Neural progenitor cell (in vitro differentiated cells): ENCODE data around the gene LDB2. TPM values are rescaled to one million over a fixed set of nuclear protein-coding genes. Genes with fewer than 3 reads are reported as not detected.

Source experiments
- DNase-seq: peaks from one replicate; pipeline ENCODE4 v3.0.0-alpha.2; 2016; ENCODE audit warnings: low spot score
- H2AFZ ChIP-seq: fragments of 200-600 bp; sonication (generic); replicated peaks from 2 replicates; pipeline ENCODE4 v1.6.1; 2016; ENCODE audit warnings: antibody characterized with exemption
- H3F3A ChIP-seq: fragments of 200-600 bp; sonication (generic); 2 replicates; pipeline ENCODE4 v1.6.1; 2016; ENCODE audit warnings: antibody characterized with exemption, low read depth
- H3K27ac ChIP-seq: fragments of 200-600 bp; sonication (generic); 2 replicates; pipeline ENCODE4 v1.5.1; 2016; ENCODE audit warnings: mild to moderate bottlenecking
- H3K27me3 ChIP-seq: fragments of 200-600 bp; sonication (generic); 2 replicates; pipeline ENCODE4 v1.6.1; 2016; ENCODE audit warnings: mild to moderate bottlenecking, moderate library complexity
- H3K36me3 ChIP-seq: fragments of 200-600 bp; sonication (generic); 2 replicates; pipeline ENCODE4 v1.5.1; 2016
- H3K4me1 ChIP-seq: fragments of 200-600 bp; sonication (generic); 2 replicates; pipeline ENCODE4 v1.6.1; 2016; ENCODE audit warnings: mixed run types
- H3K4me2 ChIP-seq: fragments of 200-600 bp; sonication (generic); 2 replicates; pipeline ENCODE4 v1.6.1; 2016
- H3K4me3 ChIP-seq: fragments of 200-600 bp; sonication (generic); 2 replicates; pipeline ENCODE4 v1.5.1; 2016
- H3K79me2 ChIP-seq: fragments of 200-600 bp; sonication (generic); 2 replicates; pipeline ENCODE4 v1.6.1; 2016; ENCODE audit warnings: low read depth
- H3K9ac ChIP-seq: fragments of 200-600 bp; sonication (generic); 2 replicates; pipeline ENCODE4 v1.6.1; 2016
- H3K9me3 ChIP-seq: fragments of 200-600 bp; sonication (generic); 2 replicates; pipeline ENCODE4 v1.5.1; 2016; ENCODE audit warnings: low read depth
- H4K20me1 ChIP-seq: fragments of 200-600 bp; sonication (generic); 2 replicates; pipeline ENCODE4 v1.6.1; 2016; ENCODE audit warnings: low read depth
- H3K27ac Mint-ChIP-seq: 3 replicates; pipeline ENCODE4 v1.8.0; 2021; ENCODE audit warnings: mixed read lengths
- H3K27me3 Mint-ChIP-seq: 2 replicates; pipeline ENCODE4 v1.8.0; 2022; ENCODE audit warnings: low read depth, mild to moderate bottlenecking, inconsistent platforms, moderate library complexity, mixed read lengths; ENCODE audit not compliant: insufficient read depth
- H3K36me3 Mint-ChIP-seq: 3 replicates; pipeline ENCODE4 v1.8.0; 2021; ENCODE audit warnings: mixed read lengths
- H3K4me1 Mint-ChIP-seq: 3 replicates; pipeline ENCODE4 v1.8.0; 2021; ENCODE audit warnings: mixed read lengths
- H3K4me3 Mint-ChIP-seq: 3 replicates; pipeline ENCODE4 v1.8.0; 2021; ENCODE audit warnings: mild to moderate bottlenecking, moderate library complexity, mixed read lengths
- H3K9me3 Mint-ChIP-seq: 3 replicates; pipeline ENCODE4 v1.8.0; 2020; ENCODE audit warnings: mixed read lengths
- CTCF ChIP-seq: fragments of 200-600 bp; sonication (generic); IDR thresholded peaks from 2 replicates; pipeline ENCODE4 v1.5.1; 2017; ENCODE audit warnings: antibody characterized with exemption, mild to moderate bottlenecking
- EZH2 ChIP-seq: fragments of 200-600 bp; sonication (generic); IDR thresholded peaks from 2 replicates; pipeline ENCODE4 v1.6.1; 2017; ENCODE audit warnings: antibody characterized with exemption, mild to moderate bottlenecking, moderate library complexity
- EZH2phosphoT487 ChIP-seq: fragments of 200-600 bp; sonication (generic); IDR thresholded peaks from 2 replicates; pipeline ENCODE4 v1.6.1; 2017; ENCODE audit warnings: antibody characterized with exemption
- total RNA-seq: library from RNA; depleted of rRNA; stranded (reverse); fragments of >200 nt; gene quantifications from 2 replicates; pipeline ENCODE4 v1.2.3, GENCODE V29; 2015; ENCODE audit warnings: low replicate concordance

LDB2 gene
- total RNA-seq, 1 donor from 2014 or later = 24.3 TPM

GRCh38 chr4:16767251-16767650 is 131.2 kb downstream of the LDB2 start:
- Histone ChIP-seq H3F3A (no peaks in the 10 kb centered on the region), H3K36me3 (no peaks in the 10 kb centered on the region), H2AFZ (no peak overlapping the region), H3K9ac (no peak overlapping the region), H3K27me3 (no peaks in the 10 kb centered on the region), H4K20me1 (no peaks in the 10 kb centered on the region), H3K79me2 (no peaks in the 10 kb centered on the region), H3K4me1 (no peaks in the 10 kb centered on the region), H3K4me3 (no peak overlapping the region), H3K4me2 (no peak overlapping the region), H3K9me3 (no peaks in the 10 kb centered on the region), H3K27ac (no peak overlapping the region)
- H3K4me1 Mint-ChIP-seq = no peaks in the 10 kb centered on the region
- H3K36me3 Mint-ChIP-seq = no peaks in the 10 kb centered on the region
- DNase-seq = no peak
- no peak overlapping the region for H3K4me3 Mint-ChIP-seq
- no peak overlapping the region for H3K27ac Mint-ChIP-seq
- TF ChIP-seq EZH2 = no peak
- TF ChIP-seq CTCF = no peak
- no peak for TF ChIP-seq EZH2phosphoT487
- peaks cover 1% of the 10 kb centered on the region for H3K27me3 Mint-ChIP-seq
- no peaks in the 10 kb centered on the region for H3K9me3 Mint-ChIP-seq

DNA sequence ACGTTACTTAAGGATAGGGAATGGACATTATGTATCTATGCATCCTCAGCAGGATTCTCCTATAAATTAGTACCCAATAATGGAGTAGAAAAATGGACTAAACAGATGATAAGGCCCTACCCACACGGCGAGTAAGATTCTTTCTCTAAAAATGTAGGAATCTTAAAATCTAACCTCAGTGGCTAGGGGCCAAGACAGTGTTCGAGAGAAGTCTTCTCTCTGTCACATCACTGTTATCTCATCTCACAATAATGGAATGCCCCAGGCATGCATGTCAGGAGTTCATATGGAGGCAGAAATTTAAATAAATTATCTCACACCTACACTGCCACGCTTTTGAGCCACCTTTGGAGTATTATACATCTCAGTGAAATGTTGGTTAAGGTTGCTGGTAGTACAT is 132.9 kb downstream of the LDB2 start:
- no peaks in the 10 kb centered on the region for H3K27me3 ChIP-seq
- H3K79me2 ChIP-seq = no peaks in the 10 kb centered on the region
- Mint-ChIP-seq H3K4me1 (no peaks in the 10 kb centered on the region), H3K27me3 (peaks cover 2% of the 10 kb centered on the region), H3K36me3 (no peaks in the 10 kb centered on the region), H3K27ac (no peak overlapping the region), H3K9me3 (no peaks in the 10 kb centered on the region), H3K4me3 (no peak overlapping the region)
- H3K4me3 ChIP-seq = no peak overlapping the region
- H3K9ac ChIP-seq = no peak overlapping the region
- no peaks in the 10 kb centered on the region for H3F3A ChIP-seq
- H3K27ac ChIP-seq = no peak overlapping the region
- no peaks in the 10 kb centered on the region for H3K4me1 ChIP-seq
- DNase-seq = no peak
- H2AFZ ChIP-seq = no peak overlapping the region
- no peaks in the 10 kb centered on the region for H3K36me3 ChIP-seq
- H3K4me2 ChIP-seq = no peak overlapping the region
- no peak for TF ChIP-seq CTCF
- TF ChIP-seq EZH2phosphoT487 = no peak
- no peak for TF ChIP-seq EZH2
- no peaks in the 10 kb centered on the region for H4K20me1 ChIP-seq
- no peaks in the 10 kb centered on the region for H3K9me3 ChIP-seq

GRCh38 chr4:16764622-16765021 is 133.8 kb downstream of the LDB2 start:
- no peaks in the 10 kb centered on the region for H3K4me1 Mint-ChIP-seq
- Histone ChIP-seq H3K27ac (no peak overlapping the region), H3K4me2 (no peak overlapping the region), H3K4me1 (no peaks in the 10 kb centered on the region), H3K79me2 (no peaks in the 10 kb centered on the region), H4K20me1 (no peaks in the 10 kb centered on the region), H3K9ac (no peak overlapping the region), H3F3A (no peaks in the 10 kb centered on the region), H3K36me3 (no peaks in the 10 kb centered on the region), H3K9me3 (no peaks in the 10 kb centered on the region), H2AFZ (no peak overlapping the region), H3K4me3 (no peak overlapping the region), H3K27me3 (no peaks in the 10 kb centered on the region)
- H3K27me3 Mint-ChIP-seq = peaks cover 2% of the 10 kb centered on the region
- TF ChIP-seq EZH2phosphoT487 = no peak
- TF ChIP-seq CTCF = peak; percentile 42
- H3K36me3 Mint-ChIP-seq = no peaks in the 10 kb centered on the region
- H3K9me3 Mint-ChIP-seq = no peaks in the 10 kb centered on the region
- no peak overlapping the region for H3K27ac Mint-ChIP-seq
- no peak overlapping the region for H3K4me3 Mint-ChIP-seq
- DNase-seq = peak; percentile 26
